IMR-90 (cell line): ENCODE data around the gene TAS2R3. TPM values are rescaled to one million over a fixed set of nuclear protein-coding genes. Genes with fewer than 3 reads are reported as not detected.

Source experiments
- ATAC-seq: fragments of 200-7000 bp; cut with Tn5 transposase; 2 replicates; pipeline ENCODE4 v1.9.1; 2020; ENCODE audit warnings: low read depth, mild to moderate bottlenecking, moderate library complexity
- BruUV-seq: library from RNA; stranded (reverse); fragments of 400-500 nt; replicated peaks from 2 replicates; lab custom pipeline; 2021; lab: Mats Ljungman, UMichigan
- CTCF ChIA-PET: fragments of 300-600 bp; formaldehyde crosslinking; extraction: SDS; loops from one replicate; lab custom pipeline; 2021; ENCODE audit warnings: antibody characterized with exemption; lab: Yijun Ruan, JAX
- POLR2A ChIA-PET: fragments of 300-600 bp; sonication (Branson Sonifier 250); formaldehyde crosslinking; loops from one replicate; lab custom pipeline; 2022; ENCODE audit warnings: antibody characterized with exemption; ENCODE audit not compliant: unreplicated experiment; lab: Charles Lee
- DNase-seq: peaks from one replicate; pipeline ENCODE4 v3.0.0; 2013
- H2AFZ ChIP-seq: replicated peaks from 2 replicates; pipeline ENCODE3; 2013; ENCODE audit warnings: low read length, mild to moderate bottlenecking; ENCODE audit not compliant: poor library complexity
- H2AK5ac ChIP-seq: 2 replicates; pipeline ENCODE4 v1.6.1; 2013; ENCODE audit warnings: low read depth, low read length, inconsistent platforms
- H2AK9ac ChIP-seq: replicated peaks from 2 replicates; pipeline ENCODE3; 2013; ENCODE audit warnings: mild to moderate bottlenecking, low read depth, low read length, moderate library complexity; ENCODE audit not compliant: poor library complexity
- H2BK120ac ChIP-seq: 2 replicates; pipeline ENCODE4 v1.6.1; 2013; ENCODE audit warnings: low read depth, low read length, inconsistent platforms
- H2BK15ac ChIP-seq: 3 replicates; pipeline ENCODE4 v1.6.1; 2013; ENCODE audit warnings: low read depth, low read length, inconsistent platforms
- H2BK20ac ChIP-seq: 2 replicates; pipeline ENCODE4 v1.6.1; 2013; ENCODE audit warnings: low read depth, mild to moderate bottlenecking, inconsistent platforms, low read length, moderate library complexity
- H2BK5ac ChIP-seq: 2 replicates; pipeline ENCODE4 v1.6.1; 2013; ENCODE audit warnings: mild to moderate bottlenecking, low read depth, low read length, inconsistent platforms; ENCODE audit not compliant: poor library complexity, severe bottlenecking
- H3K14ac ChIP-seq: replicated peaks from 2 replicates; pipeline ENCODE4 v1.6.1; 2013; ENCODE audit warnings: low read depth, low read length, inconsistent platforms
- H3K18ac ChIP-seq: 2 replicates; pipeline ENCODE4 v1.6.1; 2013; ENCODE audit warnings: low read depth, low read length, control low read depth
- H3K23ac ChIP-seq: 2 replicates; pipeline ENCODE4 v1.6.1; 2013; ENCODE audit warnings: low read depth, low read length, inconsistent platforms
- H3K27ac ChIP-seq: 2 replicates; pipeline ENCODE4 v1.5.1; 2013; ENCODE audit warnings: mild to moderate bottlenecking, control low read depth, low read length; ENCODE audit not compliant: insufficient read depth
- H3K27me3 ChIP-seq: 2 replicates; pipeline ENCODE4 v1.6.1; 2013; ENCODE audit warnings: low read length; ENCODE audit not compliant: control insufficient read depth, insufficient read depth
- H3K36me3 ChIP-seq: 2 replicates; pipeline ENCODE4 v1.6.1; 2013; ENCODE audit warnings: low read length, mixed read lengths; ENCODE audit not compliant: control insufficient read depth, insufficient read depth
- H3K4ac ChIP-seq: 2 replicates; pipeline ENCODE4 v1.6.1; 2013; ENCODE audit warnings: low read depth, low read length, inconsistent platforms
- H3K4me1 ChIP-seq: 2 replicates; pipeline ENCODE4 v1.6.1; 2013; ENCODE audit warnings: low read length, mixed read lengths; ENCODE audit not compliant: control insufficient read depth, insufficient read depth
- H3K4me2 ChIP-seq: 2 replicates; pipeline ENCODE4 v1.6.1; 2013; ENCODE audit warnings: low read depth, mild to moderate bottlenecking, control low read depth, low read length, moderate library complexity
- H3K4me3 ChIP-seq: 2 replicates; pipeline ENCODE4 v1.5.1; 2013; ENCODE audit warnings: low read depth, mild to moderate bottlenecking, control low read depth, low read length, moderate library complexity; ENCODE audit not compliant: insufficient read depth
- H3K56ac ChIP-seq: 2 replicates; pipeline ENCODE4 v1.6.1; 2013; ENCODE audit warnings: low read length, inconsistent platforms; ENCODE audit not compliant: insufficient read depth; ENCODE audit errors: extremely low read depth
- H3K79me1 ChIP-seq, 2 experiments: 2 replicates each; pipeline ENCODE4 v1.6.1; 2013; ENCODE audit warnings: low read length in 2 of 2, inconsistent platforms in 1 of 2, low read depth in 1 of 2
- H3K9ac ChIP-seq: 2 replicates; pipeline ENCODE4 v1.6.1; 2013; ENCODE audit warnings: low read depth, low read length, control low read depth
- H3K9me1 ChIP-seq: 2 replicates; pipeline ENCODE4 v1.6.1; 2013; ENCODE audit warnings: low read length, inconsistent platforms; ENCODE audit not compliant: insufficient read depth
- H3K9me3 ChIP-seq: 2 replicates; pipeline ENCODE4 v1.6.1; 2013; ENCODE audit warnings: low read length; ENCODE audit not compliant: control insufficient read depth, insufficient read depth
- H4K20me1 ChIP-seq: 2 replicates; pipeline ENCODE4 v1.6.1; 2013; ENCODE audit warnings: low read length, inconsistent platforms; ENCODE audit not compliant: insufficient read depth
- H4K5ac ChIP-seq: 2 replicates; pipeline ENCODE4 v1.6.1; 2013; ENCODE audit warnings: mild to moderate bottlenecking, low read depth, low read length, control low read depth
- H4K8ac ChIP-seq, 2 experiments: 2 replicates each; pipeline ENCODE4 v1.6.1; 2013; ENCODE audit warnings: low read depth in 2 of 2, low read length in 2 of 2, control low read depth in 1 of 2, inconsistent platforms in 1 of 2
- H4K91ac ChIP-seq: 2 replicates; pipeline ENCODE4 v1.6.1; 2013; ENCODE audit warnings: low read depth, low read length, inconsistent platforms; ENCODE audit not compliant: insufficient read depth
- BHLHE40 ChIP-seq: fragments of 150-350 bp; IDR thresholded peaks from 2 replicates; pipeline ENCODE4 v1.6.1; 2016; ENCODE audit warnings: mild to moderate bottlenecking, low read depth, low read length
- CEBPB ChIP-seq: IDR thresholded peaks from 2 replicates; pipeline ENCODE4 v1.6.1; 2012; ENCODE audit warnings: low read depth, low read length, improper control_type of control experiment
- CHD1 ChIP-seq: IDR thresholded peaks from 2 replicates; pipeline ENCODE4 v1.6.1; 2012; ENCODE audit warnings: low read depth, low read length, improper control_type of control experiment
- ELK1 ChIP-seq: fragments of 150-350 bp; IDR thresholded peaks from 2 replicates; pipeline ENCODE4 v1.6.1; 2016; ENCODE audit warnings: low read depth, mild to moderate bottlenecking, low read length, moderate library complexity, borderline replicate concordance
- FOS ChIP-seq: fragments of 150-350 bp; IDR thresholded peaks from 2 replicates; pipeline ENCODE4 v1.6.1; 2016; ENCODE audit warnings: low read depth, low read length
- MAFK ChIP-seq: IDR thresholded peaks from 2 replicates; pipeline ENCODE4 v1.6.1; 2012; ENCODE audit warnings: low read depth, low read length, improper control_type of control experiment
- MAZ ChIP-seq: IDR thresholded peaks from 2 replicates; pipeline ENCODE4 v1.6.1; 2012; ENCODE audit warnings: low read depth, mild to moderate bottlenecking, low read length, improper control_type of control experiment, moderate library complexity, borderline replicate concordance
- MXI1 ChIP-seq: IDR thresholded peaks from 2 replicates; pipeline ENCODE4 v1.6.1; 2012; ENCODE audit warnings: low read depth, mild to moderate bottlenecking, low read length, moderate library complexity, borderline replicate concordance
- NFE2L2 ChIP-seq: fragments of 150-350 bp; IDR thresholded peaks from 2 replicates; pipeline ENCODE4 v1.6.1; 2016; ENCODE audit warnings: low read depth, mild to moderate bottlenecking, low read length
- POLR2A ChIP-seq: IDR thresholded peaks from 2 replicates; pipeline ENCODE4 v1.6.1; 2012; ENCODE audit warnings: mild to moderate bottlenecking, low read depth, low read length
- RAD21 ChIP-seq: IDR thresholded peaks from 2 replicates; pipeline ENCODE4 v1.6.1; 2012; ENCODE audit warnings: low read length, improper control_type of control experiment
- RCOR1 ChIP-seq: IDR thresholded peaks from 2 replicates; pipeline ENCODE4 v1.6.1; 2012; ENCODE audit warnings: mild to moderate bottlenecking, low read length, improper control_type of control experiment; ENCODE audit not compliant: insufficient replicate concordance
- RFX5 ChIP-seq: IDR thresholded peaks from 2 replicates; pipeline ENCODE4 v1.8.0; 2012; ENCODE audit warnings: low read depth, mild to moderate bottlenecking, low read length, moderate library complexity
- SMC3 ChIP-seq: fragments of 150-350 bp; IDR thresholded peaks from 2 replicates; pipeline ENCODE4 v1.6.1; 2016; ENCODE audit warnings: low read depth, mild to moderate bottlenecking, antibody characterized with exemption, low read length, moderate library complexity
- USF2 ChIP-seq: fragments of 150-350 bp; IDR thresholded peaks from 2 replicates; pipeline ENCODE4 v1.6.1; 2017; ENCODE audit warnings: mild to moderate bottlenecking, antibody characterized with exemption, low read length, low read depth
- WGBS, 2 experiments: methylation state at CpG; one replicate each; pipeline versions ENCODE4 v1.1.5 to v1.1.7; 2013; ENCODE audit warnings: missing lambda C conversion rate in 2 of 2; ENCODE audit not compliant: insufficient read length in 1 of 2; ENCODE audit errors: extremely low coverage in 2 of 2; 5-methylcytosine and 5-hydroxymethylcytosine counted together
- dilution Hi-C: fragments of 300-500 bp; cut with HindIII; formaldehyde crosslinking; loops from one replicate; pipeline ENCODE4 v1.14.3; 2018; ENCODE audit warnings: low sequenced_read_pairs; ENCODE audit not compliant: unreplicated experiment
- in situ Hi-C: fragments of 300-500 bp; cut with MboI; formaldehyde crosslinking; loops from 3 replicates; pipeline ENCODE4 v1.14.3; 2019; ENCODE audit warnings: low sequenced_read_pairs, inconsistent platforms, mixed read lengths
- intact Hi-C: fragments of 100-400 bp; cut with micrococcal nuclease; formaldehyde crosslinking; loops from 2 replicates; pipeline ENCODE4 v1.10.0; 2022
- polyA plus RNA-seq, 3 experiments: library from polyadenylated mRNA; depleted of rRNA; stranded (reverse); fragments of >200 nt; gene quantifications; 2 replicates each; pipeline ENCODE4 v1.2.3, GENCODE V29; 2012; ENCODE audit warnings: low replicate concordance in 1 of 3
- total RNA-seq: library from RNA; depleted of rRNA; stranded (reverse); fragments of >200 nt; gene quantifications from 2 replicates; pipeline ENCODE4 v1.2.3, GENCODE V29; 2012

Gene TAS2R3
- total and polyA plus RNA-seq, 2 of the 4 experiments (the other 2 are of a cell fraction), result 0.72 TPM; not detected in 1

GRCh38 chr7:141715794-141716689 is 47.9 kb upstream of the TAS2R3 start (continued):
- TF ChIP-seq RFX5, result no peak

- no peak overlapping the region for H4K91ac ChIP-seq
- intact Hi-C loops, result no loop called here
- H3K4ac ChIP-seq, result no peak overlapping the region
- no peak overlapping the region for H4K8ac ChIP-seq
- ATAC-seq (no peak), DNase-seq (no peak)
- no peak overlapping the region for H3K56ac ChIP-seq
- H3K36me3 ChIP-seq, result no peaks in the 10 kb centered on the region
- no peak overlapping the region for H3K14ac ChIP-seq
- no peak overlapping the region for H2AFZ ChIP-seq
- CTCF ChIA-PET, result no interaction called here
- dilution Hi-C loops, result no loop called here
- no TSS peak for BruUV-seq
- WGBS, 2 experiments, result no CpG with 5 or more reads among the region's 1 CpG
- no peak overlapping the region for H2AK5ac ChIP-seq
- H2BK120ac ChIP-seq, result no peak overlapping the region
- H3K4me3 ChIP-seq, result no peak overlapping the region
- no peak overlapping the region for H3K4me2 ChIP-seq
- H4K5ac ChIP-seq, result no peak overlapping the region
- H3K9ac ChIP-seq, result no peak overlapping the region
- no peak overlapping the region for H3K18ac ChIP-seq
- H2BK15ac ChIP-seq, result no peak overlapping the region
- no peaks in the 10 kb centered on the region for H3K4me1 ChIP-seq
- H3K79me1 ChIP-seq, result no peaks in the 10 kb centered on the region
- no peak overlapping the region for H3K27ac ChIP-seq
- no peaks in the 10 kb centered on the region for H3K27me3 ChIP-seq
- TF ChIP-seq RCOR1, result no peak
- TF ChIP-seq BHLHE40, result no peak
- TF ChIP-seq CHD1, result no peak
- TF ChIP-seq MAFK, result no peak
- TF ChIP-seq RAD21, result no peak
- no peak for TF ChIP-seq NFE2L2
- TF ChIP-seq SMC3, result no peak
- TF ChIP-seq POLR2A, result no peak
- TF ChIP-seq MXI1, result no peak
- TF ChIP-seq CEBPB, result no peak
- no peak for TF ChIP-seq MAZ
- TF ChIP-seq FOS, result no peak
- no peak for TF ChIP-seq USF2
- TF ChIP-seq ELK1, result no peak
- H4K20me1 ChIP-seq, result no peaks in the 10 kb centered on the region
- no peak overlapping the region for H2BK5ac ChIP-seq
- H3K23ac ChIP-seq, result no peak overlapping the region
- H2AK9ac ChIP-seq, result no peak overlapping the region
- in situ Hi-C loops, result no loop called here
- POLR2A ChIA-PET, result no interaction called here
- no peaks in the 10 kb centered on the region for H3K9me1 ChIP-seq
- no peaks in the 10 kb centered on the region for H3K9me3 ChIP-seq
- H2BK20ac ChIP-seq, result no peak overlapping the region
These were observed 46.4 kb upstream of the TAS2R3 start for GRCh38 chr7:141717450-141717849.
